ENCODE data around the gene TOR2A. TPM values are rescaled to one million over a fixed set of nuclear protein-coding genes. Genes with fewer than 3 reads are reported as not detected.
A peak's percentile ranks its signal among the peaks of the same experiment; 100 is the strongest.

TOR2A gene
- total RNA-seq, 1 experiment from 2014 or later: 13.2 TPM

GRCh38 chr9:127700140-127700539 lies 35.0 kb downstream of the TOR2A start:
- Histone ChIP-seq H4K20me1 (ENCODE audit: control insufficient read depth, insufficient read depth, insufficient read length) (no peaks in the 10 kb centered on the region), H2BK20ac (ENCODE audit: low read depth, low read length, poor library complexity, severe bottlenecking) (no peak overlapping the region), H2BK12ac (ENCODE audit: insufficient read length, low read depth, low read length) (peak overlapping the region; percentile 36), H3K9ac (ENCODE audit: extremely low read depth, insufficient read length, low read length) (no peak overlapping the region), H2BK120ac (ENCODE audit: low read depth, low read length, poor library complexity, severe bottlenecking) (no peak overlapping the region), H3K9me3 (ENCODE audit: control insufficient read depth, low read depth, low read length) (no peaks in the 10 kb centered on the region), H3K14ac (ENCODE audit: insufficient read depth, low read length) (no peak overlapping the region), H3K27ac (ENCODE audit: insufficient read length, low read depth, low read length) (no peak overlapping the region), H2AFZ (ENCODE audit: low read length) (no peak overlapping the region), H3K4me1 (ENCODE audit: insufficient read depth, low read length) (no peaks in the 10 kb centered on the region), H2AK5ac (ENCODE audit: insufficient read length, low read length) (no peak overlapping the region), H3K27me3 (ENCODE audit: insufficient read depth, low read length) (no peaks in the 10 kb centered on the region), H3K23me2 (ENCODE audit: insufficient read length, low read depth, low read length, poor library complexity, severe bottlenecking) (peaks cover 4% of the 10 kb centered on the region), H4K5ac (ENCODE audit: insufficient read length, low read depth, low read length) (no peak overlapping the region), H3K79me2 (ENCODE audit: insufficient read depth, low read length) (no peaks in the 10 kb centered on the region), H3K4me2 (ENCODE audit: insufficient read depth, insufficient read length, low read length) (no peak overlapping the region), H4K91ac (ENCODE audit: insufficient read length, low read depth, low read length) (no peak overlapping the region), H3K18ac (ENCODE audit: insufficient read length, low read depth, low read length) (no peak overlapping the region), H3K23ac (ENCODE audit: insufficient read length, low read depth, low read length) (no peak overlapping the region), H2BK15ac (ENCODE audit: low read depth, low read length) (no peak overlapping the region), H3K79me1 (ENCODE audit: insufficient read depth, low read depth, low read length, poor library complexity, severe bottlenecking) (no peaks in the 10 kb centered on the region), H2BK5ac (ENCODE audit: insufficient read length, low read length) (no peak overlapping the region), H3K56ac (ENCODE audit: insufficient read length, low read depth, low read length) (no peak overlapping the region), H3T11ph (ENCODE audit: low read length) (no peak overlapping the region), H3K4ac (ENCODE audit: low read depth, low read length) (no peak overlapping the region), H4K8ac (replicated peaks; ENCODE audit: insufficient read length, low read depth, low read length) (no peak overlapping the region)
- H3K4me1 Mint-ChIP-seq: peaks cover 2 to 7% of the 10 kb centered on the region in 2 experiments
- no peak for TF ChIP-seq CTCF (conservative IDR thresholded peaks at IDR 0.05)
- peaks cover 0 to 1% (median 0%) of the 10 kb centered on the region in 3 experiments; a peak in 1 of 7 replicates for H3K36me3 Mint-ChIP-seq (ENCODE audit: insufficient read depth in 1 of 3, low read depth in 3 of 3)
- no CpG with 5 or more reads among the region's 2 CpGs for WGBS (ENCODE audit: extremely low coverage, insufficient read length, low lambda C conversion rate)
- no peaks in the 10 kb centered on the region for H3K9me3 Mint-ChIP-seq
- H3K27ac Mint-ChIP-seq: no peak overlapping the region; a peak in 1 of 7 replicates
- H3K27me3 Mint-ChIP-seq (ENCODE audit: low read depth): peaks cover 6% of the 10 kb centered on the region
- peak overlapping the region in 1 of 2 experiments; percentile 28; a peak in 1 of 5 replicates for H3K4me3 Mint-ChIP-seq
- no peak for DNase-seq
